COLO829 (cell line): ENCODE results near the gene KLHL30.
"Not testable (repeated sequence)": the region's sequence is repeated elsewhere in the genome, so short reads cannot be mapped to it uniquely, and the experiment has no call there.

Experiments used
- DNase-seq: peaks from one replicate; pipeline ENCODE4 v3.0.0; 2012; ENCODE audit warnings: low spot score

The KLHL30 gene

DNA sequence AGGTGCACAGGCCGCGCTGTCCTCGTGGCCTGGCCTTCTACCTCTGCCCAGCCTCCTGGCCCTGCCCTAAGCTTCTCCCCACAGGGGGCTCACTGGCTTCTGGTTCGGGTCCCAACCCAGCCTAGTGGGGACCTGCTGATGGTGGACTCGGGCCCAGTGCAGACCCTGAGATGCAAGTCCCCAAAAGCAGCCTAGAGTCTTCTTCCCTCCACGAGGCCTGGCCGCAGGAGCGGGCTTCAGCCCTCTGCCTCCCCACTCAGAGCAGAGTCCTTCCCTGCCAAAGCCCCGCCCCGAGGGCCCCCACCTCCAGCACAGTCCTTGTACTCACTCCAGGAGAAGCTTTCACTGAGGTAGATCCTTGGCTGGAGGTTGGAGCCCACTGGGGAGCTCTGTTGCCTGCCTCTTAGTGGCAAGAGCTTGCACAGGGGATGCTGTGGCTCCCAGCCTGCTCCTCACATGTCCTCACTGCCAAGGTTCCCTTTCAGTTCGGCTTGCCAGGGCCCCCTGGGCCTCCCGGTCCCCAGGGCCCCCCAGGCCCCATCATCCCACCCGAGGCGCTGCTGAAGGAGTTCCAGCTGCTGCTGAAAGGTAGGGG is 23.9 kb downstream of the KLHL30 start:
- DNase-seq = no peak

DNA sequence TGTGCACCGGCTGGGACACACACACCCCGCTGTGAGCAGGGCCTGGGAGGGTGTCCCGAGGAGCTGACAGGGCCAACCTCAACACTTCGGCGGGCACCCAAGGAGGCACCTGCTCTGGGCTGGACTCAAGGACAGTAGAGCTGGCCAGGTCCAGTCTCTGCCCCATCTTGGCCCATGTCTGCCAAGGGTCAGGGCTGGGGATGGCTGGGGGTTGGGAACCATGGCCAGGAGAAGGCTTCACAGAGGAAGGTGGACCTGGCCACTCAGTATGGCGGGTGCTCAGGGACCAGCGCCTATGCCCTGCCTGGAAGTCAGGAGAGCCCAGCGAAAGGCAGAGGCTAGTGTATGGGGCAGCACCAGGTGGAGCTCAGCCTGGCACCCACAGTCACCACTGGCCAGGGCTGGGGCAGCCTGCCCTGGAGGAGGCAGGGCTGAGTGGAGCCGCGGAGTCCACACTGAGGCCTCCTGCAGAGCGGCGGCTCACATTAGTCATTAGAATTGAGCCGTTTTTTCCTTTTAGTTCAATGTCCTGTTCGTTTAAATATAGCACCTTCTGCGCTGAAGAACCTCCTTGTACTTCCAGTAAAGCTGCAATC is 24.5 kb downstream of the KLHL30 start:
- no peak for DNase-seq

DNA sequence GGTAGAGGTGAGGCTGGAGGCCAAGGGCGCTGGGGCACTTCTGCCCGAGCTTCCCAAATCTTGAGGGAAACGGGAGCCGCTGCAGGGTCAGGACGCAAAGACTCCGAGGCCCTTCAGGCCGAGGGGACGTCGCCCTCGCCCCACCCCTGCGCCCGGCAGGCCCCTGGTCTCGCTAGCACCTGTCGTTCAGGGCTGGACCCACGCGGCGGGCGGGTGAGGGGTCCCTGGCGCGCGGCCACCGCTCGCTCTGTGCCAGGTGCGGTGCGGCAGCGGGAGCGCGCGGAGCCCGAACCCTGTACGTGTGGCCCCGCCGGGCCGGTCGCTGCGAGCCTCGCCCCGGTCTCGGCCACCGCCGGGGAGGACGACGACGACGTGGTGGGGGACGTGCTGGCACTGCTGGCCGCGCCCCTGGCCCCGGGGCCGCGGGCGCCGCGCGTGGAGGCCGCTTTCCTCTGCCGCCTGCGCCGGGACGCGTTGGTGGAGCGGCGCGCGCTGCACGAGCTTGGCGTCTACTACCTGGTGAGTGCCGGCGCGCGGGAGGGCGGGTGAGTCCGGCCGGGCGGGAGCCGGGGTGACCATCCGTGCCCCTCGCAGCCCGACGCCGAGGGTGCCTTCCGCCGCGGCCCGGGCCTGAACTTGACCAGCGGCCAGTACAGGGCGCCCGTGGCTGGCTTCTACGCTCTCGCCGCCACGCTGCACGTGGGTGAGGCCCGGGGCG is 25.2 kb downstream of the KLHL30 start:
- no peak for DNase-seq

DNA sequence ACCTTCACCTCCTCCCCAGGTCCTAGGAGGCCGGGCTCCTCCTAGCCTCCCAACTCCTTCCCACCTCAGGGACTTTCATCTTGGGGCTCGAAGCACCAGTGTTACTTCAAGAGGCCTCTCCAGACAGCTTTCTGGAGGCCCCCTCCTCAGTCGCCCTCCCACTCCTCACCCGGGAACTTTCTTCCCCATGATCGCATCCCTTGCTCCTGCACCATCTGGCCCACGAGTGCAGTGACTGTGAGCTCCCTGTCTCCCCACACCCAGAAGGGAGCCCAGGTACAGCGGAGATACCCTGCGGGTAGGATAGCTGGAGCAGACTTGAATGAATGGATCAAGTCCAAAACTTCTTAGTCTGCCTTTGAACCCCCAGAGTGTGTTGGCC is 26.4 kb downstream of the KLHL30 start:
- DNase-seq = no peak

DNA sequence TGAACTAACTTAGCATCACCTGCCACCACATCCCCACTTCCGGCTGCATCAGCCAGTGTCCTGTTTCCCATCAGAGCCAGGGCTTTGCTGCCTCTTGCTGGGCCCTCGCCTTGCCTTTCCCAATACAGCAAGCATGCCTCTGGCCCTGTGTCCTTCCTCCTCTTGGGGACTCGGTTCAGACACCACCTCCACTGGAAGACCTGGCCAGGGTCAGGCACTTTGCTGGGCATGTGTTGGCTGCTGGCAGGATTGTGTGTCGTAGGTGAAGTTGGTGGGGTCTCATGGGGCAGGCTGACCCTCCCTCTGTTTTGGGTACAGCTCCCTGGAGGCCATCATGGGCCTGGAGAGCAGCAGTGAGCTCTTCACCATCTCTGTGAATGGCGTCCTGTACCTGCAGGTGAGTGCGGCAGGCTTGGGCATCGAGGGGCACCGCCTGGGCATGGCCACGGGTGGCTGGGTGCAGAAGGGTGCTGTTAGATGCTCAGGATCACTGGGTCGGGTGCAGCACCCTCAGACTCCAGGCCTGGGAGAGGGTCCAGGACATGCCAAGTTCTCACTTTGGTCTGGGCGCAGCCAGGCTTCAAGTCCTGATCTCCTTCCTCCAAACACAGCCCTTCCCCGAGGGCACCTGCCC is 26.9 kb downstream of the KLHL30 start:
- DNase-seq = no peak

DNA sequence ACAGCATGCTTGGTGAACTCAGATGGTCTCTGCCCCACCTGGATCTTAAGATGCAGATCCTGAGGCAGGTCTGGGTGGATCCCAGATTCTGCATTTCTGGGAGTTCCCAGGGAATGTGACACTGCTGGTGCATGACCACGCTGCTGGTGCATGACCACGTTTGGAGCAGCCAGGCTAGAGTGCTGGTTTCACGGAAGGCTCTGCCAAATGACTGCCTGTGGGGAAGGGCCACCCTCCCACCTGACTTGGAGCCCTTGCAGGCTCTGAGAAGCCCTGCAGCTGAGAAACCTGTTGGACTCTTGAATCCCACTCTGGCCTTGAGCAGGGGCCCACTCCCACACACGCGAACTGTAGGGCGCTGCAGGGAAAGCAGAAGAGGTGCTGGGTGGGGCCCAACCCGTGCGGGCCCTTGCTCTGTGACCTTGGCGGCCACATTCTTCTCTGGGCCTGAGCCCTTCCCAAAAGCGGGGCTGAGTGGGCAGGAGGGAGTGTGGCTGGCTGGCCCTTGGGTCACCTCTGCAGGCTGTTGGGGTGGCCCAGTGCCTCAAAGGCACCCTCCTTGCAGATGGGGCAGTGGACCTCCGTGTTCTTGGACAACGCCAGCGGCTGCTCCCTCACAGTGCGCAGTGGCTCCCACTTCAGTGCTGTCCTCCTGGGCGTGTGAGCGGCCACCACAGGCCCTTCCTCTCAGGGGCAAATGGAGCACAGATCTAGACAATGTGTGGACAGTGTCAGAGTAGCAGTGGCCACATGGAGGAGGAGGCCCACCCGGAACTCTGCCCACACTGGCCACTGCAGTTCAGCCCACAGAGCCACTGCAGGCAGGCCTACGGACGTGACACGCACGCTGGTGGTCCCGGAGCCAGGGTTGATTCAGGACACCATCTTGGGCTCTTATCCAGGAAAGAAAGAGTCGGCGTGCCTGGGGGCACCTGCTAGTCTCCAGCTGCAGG is 28.2 kb downstream of the KLHL30 start:
- no peak for DNase-seq

DNA sequence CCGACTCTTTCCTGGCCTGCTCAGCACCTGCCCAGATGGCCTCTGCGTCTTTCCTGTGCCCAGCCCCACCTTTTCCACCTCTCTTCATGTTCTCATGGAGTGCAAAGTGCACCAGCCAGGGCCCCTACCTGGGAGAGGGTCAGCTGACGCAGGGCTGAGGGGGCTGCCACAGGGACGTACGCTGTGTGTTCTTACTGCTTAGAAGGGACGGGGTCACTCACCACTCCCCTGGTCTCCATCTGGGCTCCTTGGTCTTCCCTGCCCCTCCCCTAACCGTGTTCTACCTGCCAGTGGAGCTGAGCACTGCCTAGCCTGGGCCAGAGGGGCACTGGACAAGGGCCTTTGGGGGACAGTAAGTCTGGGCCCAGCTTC is 28.9 kb downstream of the KLHL30 start:
- no peak for DNase-seq

DNA sequence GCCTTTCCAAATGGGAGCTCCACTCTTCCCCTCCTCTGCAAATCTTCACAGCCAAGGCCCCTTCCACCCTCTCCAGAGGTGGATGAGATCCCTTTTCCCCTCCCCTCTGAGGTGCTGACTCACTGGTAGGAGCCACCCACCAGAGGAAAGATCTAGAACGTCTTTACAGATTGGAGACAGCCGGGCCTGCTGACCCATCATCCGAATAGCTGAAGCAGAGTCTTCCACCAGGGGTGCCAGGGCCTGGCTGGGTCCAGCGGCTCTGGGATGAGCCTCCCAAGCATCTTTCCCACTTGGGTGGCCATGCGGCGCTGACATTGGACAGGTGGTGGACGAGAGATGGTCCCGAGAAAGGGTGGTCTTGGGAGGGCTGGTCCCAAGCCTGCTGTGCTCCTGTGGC is 29.3 kb downstream of the KLHL30 start:
- no peak for DNase-seq

DNA sequence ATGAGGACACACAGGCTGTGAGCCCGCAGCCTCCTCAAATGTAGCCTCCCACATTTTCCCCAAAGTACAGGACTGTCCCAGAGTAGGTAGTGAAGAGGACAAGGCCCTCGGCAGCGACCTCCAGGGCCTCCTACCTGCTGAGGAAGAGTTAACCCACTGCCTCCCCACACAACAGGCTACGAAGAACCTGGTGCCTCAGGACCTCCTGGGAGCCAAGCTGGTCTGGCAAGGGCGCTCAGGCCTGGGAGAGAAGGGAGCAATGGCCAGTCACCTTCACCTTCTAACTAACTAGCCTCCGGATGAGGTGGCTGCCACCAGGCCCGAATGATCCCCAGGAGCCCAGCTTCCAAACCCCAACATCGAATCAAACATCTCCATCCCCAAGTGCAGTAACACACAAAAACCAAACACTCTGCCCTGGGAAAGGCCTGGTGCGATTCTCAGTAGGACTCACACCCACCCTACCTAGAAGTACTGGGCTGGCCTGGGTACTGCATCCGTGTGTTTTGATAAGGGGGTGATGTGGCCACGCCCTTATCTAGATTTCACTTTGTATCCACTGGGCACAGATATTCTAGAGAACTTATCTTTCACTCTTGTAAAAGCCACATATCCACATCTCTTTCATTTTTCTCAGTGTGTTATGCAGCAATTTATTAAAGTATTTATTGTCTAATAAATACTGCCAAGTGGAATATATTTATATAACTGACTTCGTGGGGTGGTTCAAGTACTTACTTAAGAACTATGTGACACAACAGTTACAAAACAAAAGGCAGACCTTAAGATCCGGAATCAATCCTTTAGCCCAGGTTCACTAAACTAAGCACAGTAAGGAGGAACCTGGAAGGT is 30.0 kb downstream of the KLHL30 start:
- no peak for DNase-seq

DNA sequence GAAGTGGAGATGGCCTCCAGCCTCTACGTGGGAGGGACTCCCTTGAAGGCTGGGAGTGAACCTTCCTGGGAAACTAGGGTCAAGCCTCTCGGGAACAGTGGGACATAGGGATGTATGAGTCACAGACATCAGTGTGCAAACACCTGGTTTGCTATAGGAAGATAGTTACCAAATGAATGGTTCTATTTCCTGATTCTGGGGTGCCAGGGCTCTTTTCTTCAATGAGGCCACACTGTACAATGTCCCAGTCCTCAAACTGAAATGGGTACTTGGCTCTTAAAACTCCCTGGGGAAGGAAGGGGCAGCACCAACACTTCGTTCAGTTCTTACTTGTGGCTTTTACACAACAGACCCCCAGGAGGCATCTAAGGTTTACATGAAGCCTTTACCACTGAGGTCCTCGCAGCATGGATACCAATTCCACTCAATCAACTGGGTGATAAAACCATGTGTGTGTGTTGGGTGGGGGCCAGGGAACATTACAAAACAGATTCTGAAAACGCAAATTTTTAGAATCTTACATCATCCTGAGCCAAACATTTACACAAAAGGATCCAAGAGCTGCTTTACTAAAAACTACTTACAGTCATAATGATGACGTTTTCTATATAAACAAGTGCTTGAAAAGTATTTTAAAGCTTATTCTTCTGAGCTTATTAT is 30.7 kb downstream of the KLHL30 start:
- DNase-seq = no peak

DNA sequence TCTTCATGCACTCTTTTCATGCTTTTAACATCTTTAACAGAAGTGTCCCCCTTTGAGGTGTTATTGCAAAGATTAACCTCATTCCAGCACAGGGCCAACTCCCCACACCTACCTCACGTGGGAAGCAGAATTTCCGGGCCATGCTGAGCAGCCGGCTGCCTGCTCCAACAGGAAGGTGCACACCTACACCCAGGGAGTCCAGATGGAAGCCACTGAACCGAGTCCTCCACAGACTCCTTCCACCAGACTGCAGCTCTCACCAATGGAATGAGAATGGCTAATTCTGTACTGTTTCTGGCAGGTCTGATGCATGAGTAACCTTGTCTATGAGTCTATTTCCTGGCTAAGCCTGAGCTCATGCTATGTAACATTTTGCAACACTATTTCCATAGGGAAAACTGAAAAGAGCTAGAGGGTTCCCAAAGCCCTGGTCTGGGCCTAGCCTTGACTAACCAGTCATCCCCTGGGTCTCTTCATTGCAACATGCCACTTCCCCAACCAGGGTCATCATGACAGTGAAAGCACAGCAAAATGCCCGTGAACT is 31.3 kb downstream of the KLHL30 start:
- no peak for DNase-seq

DNA sequence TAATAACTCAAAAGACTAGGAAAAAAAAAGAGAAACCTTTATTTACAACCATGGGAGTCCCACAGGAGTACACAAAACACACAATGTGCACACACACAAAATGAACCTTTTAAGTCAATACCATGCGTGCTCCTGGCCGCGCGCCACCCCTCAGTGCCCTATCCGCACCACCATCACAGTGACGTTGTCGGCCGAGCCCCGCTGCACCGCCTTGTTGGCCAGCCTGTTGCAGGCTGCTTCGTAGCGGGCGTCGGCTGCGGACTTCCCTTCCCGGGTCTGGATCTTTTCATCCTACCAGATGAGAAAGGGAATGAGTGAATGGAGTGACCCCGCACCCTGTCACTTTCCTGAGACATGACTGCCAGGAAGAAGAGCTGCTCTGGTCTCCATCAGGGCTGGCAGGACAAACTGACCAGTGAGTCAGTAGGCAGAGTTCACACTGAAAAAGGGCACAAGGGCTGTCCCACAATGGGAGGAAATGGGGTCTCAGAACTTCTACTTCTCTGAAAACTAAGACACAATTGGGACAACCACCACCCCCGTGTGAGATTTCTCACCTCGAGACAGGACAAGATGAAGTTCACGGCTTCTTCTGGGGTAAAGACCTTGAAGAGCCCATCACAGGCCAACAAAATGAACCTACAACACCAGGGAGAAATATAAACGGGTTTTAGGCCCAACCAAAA is 32.1 kb downstream of the KLHL30 start:
- no peak for DNase-seq

DNA sequence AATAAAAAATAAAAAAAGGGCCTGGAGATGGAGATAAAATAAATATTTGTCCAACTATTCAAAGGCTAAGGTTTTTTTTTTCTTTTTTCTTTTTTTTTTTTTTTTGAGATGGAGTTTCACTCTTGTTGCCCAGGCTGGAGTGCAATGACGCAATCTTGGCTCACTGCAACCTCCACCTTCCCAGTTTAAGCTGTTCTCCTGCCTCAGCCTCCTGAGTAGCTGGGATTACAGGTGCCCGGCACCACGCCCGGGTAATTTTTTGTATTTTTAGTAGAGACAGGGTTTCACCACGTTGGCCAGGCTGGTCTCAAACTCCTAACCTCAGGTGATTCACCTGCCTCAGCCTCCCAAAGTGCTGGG is 32.6 kb downstream of the KLHL30 start:
- not testable (repeated sequence) for DNase-seq

DNA sequence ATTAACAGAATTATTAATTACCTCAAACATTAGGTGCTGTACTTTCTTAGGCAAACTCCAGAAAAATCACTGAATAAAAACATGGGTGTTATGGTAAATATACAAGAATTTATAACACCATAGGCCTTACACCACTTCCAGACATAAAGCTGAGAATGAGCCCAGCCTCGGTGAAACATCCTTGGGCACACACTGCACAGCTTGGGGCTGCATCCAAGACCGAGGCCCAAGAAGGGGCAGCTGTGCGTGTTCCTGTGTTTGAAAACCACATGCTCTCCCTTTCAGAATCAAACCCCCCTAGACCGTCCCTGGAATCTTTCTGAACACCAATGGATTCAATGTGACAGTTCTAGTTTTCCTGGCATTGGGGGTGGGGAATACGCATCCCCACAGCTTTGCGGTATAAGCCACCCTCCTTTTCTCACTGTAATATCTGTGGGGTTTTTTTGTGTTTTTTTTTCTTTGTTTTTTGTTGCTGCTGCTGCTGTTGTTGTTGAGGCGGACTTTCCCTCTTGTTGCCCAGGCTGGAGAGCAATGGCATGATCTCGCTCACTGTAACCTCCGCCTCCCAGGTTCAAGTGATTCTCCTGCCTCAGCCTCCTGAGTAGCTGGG is 33.2 kb downstream of the KLHL30 start:
- no peak for DNase-seq

DNA sequence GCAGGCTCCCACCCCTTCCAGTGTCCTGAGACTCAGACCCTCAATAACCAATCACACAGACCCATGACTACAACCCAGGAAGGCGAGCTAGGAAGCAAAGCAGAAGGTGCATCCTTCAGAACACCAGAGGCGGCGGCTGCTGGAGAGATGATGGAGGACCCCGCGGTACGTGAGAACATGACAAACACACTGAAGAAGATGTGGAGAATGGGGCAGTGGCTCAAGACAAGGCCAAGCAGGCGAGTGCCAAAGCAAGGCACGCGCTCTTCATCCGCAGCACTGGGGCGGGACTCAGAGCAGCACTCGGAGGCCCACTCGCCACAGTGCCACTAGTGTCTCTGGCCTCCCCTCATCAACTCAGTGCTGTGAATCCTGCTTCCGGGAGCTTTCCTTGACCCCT is 34.0 kb downstream of the KLHL30 start:
- no peak for DNase-seq

DNA sequence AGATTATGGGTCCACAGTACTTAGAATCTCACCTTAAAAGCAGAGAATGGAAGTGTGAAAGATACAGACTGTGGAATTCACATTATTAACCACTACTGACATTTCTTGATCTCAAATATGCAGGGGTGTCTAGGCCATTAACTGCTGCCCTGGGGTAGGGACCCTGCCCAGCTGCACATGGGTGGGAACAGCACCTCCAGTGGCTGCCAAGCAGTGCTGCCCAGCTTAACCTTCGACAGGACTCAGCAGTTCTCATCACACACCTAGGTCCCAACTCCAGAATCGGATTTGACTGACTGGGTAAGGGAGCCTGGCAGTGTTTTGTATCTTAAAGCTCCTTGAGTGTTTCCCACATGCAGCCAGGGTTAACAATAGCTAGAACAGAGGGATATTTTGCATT is 35.2 kb downstream of the KLHL30 start:
- no peak for DNase-seq

DNA sequence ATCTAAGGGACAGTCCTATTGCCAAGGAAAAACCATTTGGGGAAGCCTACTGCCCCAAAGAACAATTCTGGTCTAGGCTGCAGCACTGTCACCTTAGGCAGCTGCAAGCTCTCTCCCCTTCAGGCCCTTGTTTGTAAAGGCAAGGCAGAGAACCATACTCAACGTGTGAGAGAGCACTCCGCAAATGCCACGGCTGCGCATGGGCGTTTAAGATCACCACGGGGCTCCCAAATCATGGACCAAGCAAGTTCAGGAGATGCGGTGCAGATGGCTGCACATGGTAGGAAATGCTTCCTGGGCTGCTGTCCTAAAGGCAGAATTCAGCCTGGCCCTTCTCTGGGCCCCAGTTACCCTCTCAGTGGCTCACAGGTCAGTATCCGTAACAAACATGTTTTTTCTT is 35.8 kb downstream of the KLHL30 start:
- DNase-seq = no peak

DNA sequence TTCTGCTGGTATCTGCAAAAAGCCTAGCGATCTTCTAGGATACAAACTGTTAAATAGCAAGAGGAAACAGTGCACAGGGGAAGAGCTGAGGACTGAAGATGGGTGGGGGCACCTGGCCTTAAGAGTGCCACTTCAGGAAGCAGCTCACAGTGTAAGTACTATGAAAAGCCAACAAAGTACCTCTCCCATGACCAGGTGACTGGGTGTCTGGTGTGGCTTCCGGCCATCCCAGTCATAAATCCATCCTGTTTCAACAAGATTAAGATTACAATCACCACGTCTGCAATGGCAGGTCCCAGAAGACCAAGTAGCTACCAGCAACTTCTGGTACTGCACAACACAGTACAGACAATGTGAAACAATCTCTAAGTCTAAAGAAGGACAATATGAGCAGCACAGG is 36.2 kb downstream of the KLHL30 start:
- DNase-seq = no peak

DNA sequence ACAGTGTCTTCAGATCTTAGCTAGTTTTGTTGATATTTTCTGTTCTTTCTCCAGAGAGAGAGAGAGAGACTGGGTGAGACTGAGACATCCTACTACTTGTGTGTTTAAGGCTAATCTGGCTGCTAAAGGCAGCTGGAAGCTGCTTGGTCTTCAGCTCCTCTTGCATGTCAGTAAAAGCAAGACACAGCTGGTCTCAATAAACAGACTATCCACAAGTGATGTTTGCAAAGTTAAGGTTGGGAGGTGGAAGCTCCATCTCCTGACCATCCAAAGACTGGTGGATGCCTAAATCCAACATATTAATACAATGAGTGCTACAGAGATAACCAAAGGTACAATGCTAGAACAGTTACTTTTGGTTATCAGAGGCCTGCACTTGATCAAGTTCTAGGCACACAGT is 38.1 kb downstream of the KLHL30 start:
- DNase-seq = no peak

DNA sequence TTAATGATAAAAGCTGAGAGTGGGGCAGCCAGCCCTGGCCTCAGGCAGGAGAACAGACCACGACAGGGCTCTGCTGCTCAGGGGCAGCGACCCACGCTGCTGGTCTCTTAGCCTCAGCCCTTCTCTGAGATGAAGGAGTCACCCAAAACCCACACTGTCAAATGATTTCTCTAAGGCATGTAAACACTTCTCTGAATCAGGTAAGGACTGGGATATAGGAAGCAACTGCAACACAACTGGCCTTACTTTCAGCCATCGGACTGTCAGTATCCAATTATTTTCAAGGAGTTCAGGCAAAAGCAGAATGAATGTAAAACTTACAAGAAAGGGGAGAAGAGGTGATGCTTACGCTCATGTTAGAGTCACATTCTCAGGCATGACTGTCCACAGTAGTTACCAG is 42.1 kb downstream of the KLHL30 start:
- no peak for DNase-seq
